ENCODE data around the gene SERINC5. TPM values are rescaled to one million over a fixed set of nuclear protein-coding genes. Genes with fewer than 3 reads are reported as not detected.

The SERINC5 gene
- total RNA-seq, 1 experiment from 2014 or later: 52.3 TPM

- Histone ChIP-seq H2BK120ac (ENCODE audit: low read depth, low read length, poor library complexity, severe bottlenecking) (no peak overlapping the region), H3K4ac (ENCODE audit: low read depth, low read length) (no peak overlapping the region), H2BK5ac (ENCODE audit: insufficient read length, low read length) (no peak overlapping the region), H4K8ac (replicated peaks; ENCODE audit: insufficient read length, low read depth, low read length) (no peak overlapping the region), H3K27ac (ENCODE audit: insufficient read length, low read depth, low read length) (no peak overlapping the region), H2AFZ (ENCODE audit: low read length) (no peak overlapping the region), H3K56ac (ENCODE audit: insufficient read length, low read depth, low read length) (no peak overlapping the region), H4K91ac (ENCODE audit: insufficient read length, low read depth, low read length) (no peak overlapping the region), H4K20me1 (ENCODE audit: control insufficient read depth, insufficient read depth, insufficient read length) (no peaks in the 10 kb centered on the region), H3K27me3 (ENCODE audit: insufficient read depth, low read length) (no peaks in the 10 kb centered on the region), H3K79me1 (ENCODE audit: insufficient read depth, low read depth, low read length, poor library complexity, severe bottlenecking) (peaks cover 16% of the 10 kb centered on the region), H2BK15ac (ENCODE audit: low read depth, low read length) (no peak overlapping the region), H3K23me2 (ENCODE audit: insufficient read length, low read depth, low read length, poor library complexity, severe bottlenecking) (no peaks in the 10 kb centered on the region), H3K9me3 (ENCODE audit: control insufficient read depth, low read depth, low read length) (no peaks in the 10 kb centered on the region), H3K9ac (ENCODE audit: extremely low read depth, insufficient read length, low read length) (no peak overlapping the region), H3K14ac (ENCODE audit: insufficient read depth, low read length) (no peak overlapping the region), H2BK12ac (ENCODE audit: insufficient read length, low read depth, low read length) (no peak overlapping the region), H3K4me1 (ENCODE audit: insufficient read depth, low read length) (peaks cover 6% of the 10 kb centered on the region; the same call in 1 of the 2 replicates), H3K4me2 (ENCODE audit: insufficient read depth, insufficient read length, low read length) (no peak overlapping the region), H2BK20ac (ENCODE audit: low read depth, low read length, poor library complexity, severe bottlenecking) (no peak overlapping the region), H3K23ac (ENCODE audit: insufficient read length, low read depth, low read length) (no peak overlapping the region), H3K18ac (ENCODE audit: insufficient read length, low read depth, low read length) (no peak overlapping the region), H3K79me2 (ENCODE audit: insufficient read depth, low read length) (peaks cover 36% of the 10 kb centered on the region), H3T11ph (ENCODE audit: low read length) (no peak overlapping the region), H2AK5ac (ENCODE audit: insufficient read length, low read length) (no peak overlapping the region), H4K5ac (ENCODE audit: insufficient read length, low read depth, low read length) (no peak overlapping the region)
- TF ChIP-seq, protein P1, sequence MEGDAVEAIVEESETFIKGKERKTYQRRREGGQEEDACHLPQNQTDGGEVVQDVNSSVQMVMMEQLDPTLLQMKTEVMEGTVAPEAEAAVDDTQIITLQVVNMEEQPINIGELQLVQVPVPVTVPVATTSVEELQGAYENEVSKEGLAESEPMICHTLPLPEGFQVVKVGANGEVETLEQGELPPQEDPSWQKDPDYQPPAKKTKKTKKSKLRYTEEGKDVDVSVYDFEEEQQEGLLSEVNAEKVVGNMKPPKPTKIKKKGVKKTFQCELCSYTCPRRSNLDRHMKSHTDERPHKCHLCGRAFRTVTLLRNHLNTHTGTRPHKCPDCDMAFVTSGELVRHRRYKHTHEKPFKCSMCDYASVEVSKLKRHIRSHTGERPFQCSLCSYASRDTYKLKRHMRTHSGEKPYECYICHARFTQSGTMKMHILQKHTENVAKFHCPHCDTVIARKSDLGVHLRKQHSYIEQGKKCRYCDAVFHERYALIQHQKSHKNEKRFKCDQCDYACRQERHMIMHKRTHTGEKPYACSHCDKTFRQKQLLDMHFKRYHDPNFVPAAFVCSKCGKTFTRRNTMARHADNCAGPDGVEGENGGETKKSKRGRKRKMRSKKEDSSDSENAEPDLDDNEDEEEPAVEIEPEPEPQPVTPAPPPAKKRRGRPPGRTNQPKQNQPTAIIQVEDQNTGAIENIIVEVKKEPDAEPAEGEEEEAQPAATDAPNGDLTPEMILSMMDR (conservative IDR thresholded peaks at IDR 0.05): no peak
- H3K4me1 Mint-ChIP-seq: peaks cover 25 to 30% of the 10 kb centered on the region in 2 experiments
- peak overlapping the region in 2 of 3 experiments; percentile 74 to 88; a peak in 5 of 7 replicates for H3K27ac Mint-ChIP-seq
- no peaks in the 10 kb centered on the region for H3K27me3 Mint-ChIP-seq (ENCODE audit: low read depth)
- no CpG with 5 or more reads among the region's 4 CpGs for WGBS (ENCODE audit: extremely low coverage, insufficient read length, low lambda C conversion rate)
- peak; percentile 56 for DNase-seq
- H3K9me3 Mint-ChIP-seq: no peaks in the 10 kb centered on the region
- H3K4me3 Mint-ChIP-seq: no peak overlapping the region
- peaks cover 0 to 2% (median 0%) of the 10 kb centered on the region in 3 experiments; a peak in 1 of 7 replicates for H3K36me3 Mint-ChIP-seq (ENCODE audit: insufficient read depth in 1 of 3, low read depth in 3 of 3)
Observed at GRCh38 chr5:80229902-80230255, 26.0 kb downstream of the SERINC5 start.

Measured in H9 (cell line).